MM.1S (cell line): ENCODE measurements around the gene CENPF.

Experiments used
- EZH2phosphoT487 ChIP-seq: fragments of 300-600 bp; sonication (generic); IDR thresholded peaks from 2 replicates; pipeline ENCODE4 v1.6.1; 2018; ENCODE audit warnings: antibody characterized with exemption, low read length
- TF ChIP-seq, protein P1 (sequence below): fragments of 300-600 bp; sonication (generic); IDR thresholded peaks from 2 replicates; pipeline ENCODE4 v1.5.1; 2016; ENCODE audit warnings: antibody characterized with exemption, low read length, mixed read lengths

DNA sequence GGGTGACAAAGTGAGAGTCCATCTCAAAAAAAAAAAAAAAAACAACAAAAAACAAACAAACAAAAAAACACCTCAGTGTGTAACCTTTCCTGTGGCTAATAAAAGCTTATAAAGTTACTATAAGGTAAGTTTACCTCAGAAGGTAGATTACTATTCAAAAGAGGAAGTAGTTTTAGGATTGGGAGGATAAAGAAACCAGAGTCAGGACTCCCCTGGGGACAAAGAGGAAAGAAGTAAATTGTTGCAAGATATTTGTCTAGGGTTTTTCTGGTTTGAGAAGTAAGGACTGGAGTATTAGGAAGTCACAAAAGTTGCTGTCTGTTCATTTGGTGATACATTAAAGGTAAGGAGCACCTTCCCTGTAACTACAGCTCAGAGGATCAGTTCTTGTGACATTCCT is 23.8 kb upstream of the CENPF start:
- TF ChIP-seq, protein P1, sequence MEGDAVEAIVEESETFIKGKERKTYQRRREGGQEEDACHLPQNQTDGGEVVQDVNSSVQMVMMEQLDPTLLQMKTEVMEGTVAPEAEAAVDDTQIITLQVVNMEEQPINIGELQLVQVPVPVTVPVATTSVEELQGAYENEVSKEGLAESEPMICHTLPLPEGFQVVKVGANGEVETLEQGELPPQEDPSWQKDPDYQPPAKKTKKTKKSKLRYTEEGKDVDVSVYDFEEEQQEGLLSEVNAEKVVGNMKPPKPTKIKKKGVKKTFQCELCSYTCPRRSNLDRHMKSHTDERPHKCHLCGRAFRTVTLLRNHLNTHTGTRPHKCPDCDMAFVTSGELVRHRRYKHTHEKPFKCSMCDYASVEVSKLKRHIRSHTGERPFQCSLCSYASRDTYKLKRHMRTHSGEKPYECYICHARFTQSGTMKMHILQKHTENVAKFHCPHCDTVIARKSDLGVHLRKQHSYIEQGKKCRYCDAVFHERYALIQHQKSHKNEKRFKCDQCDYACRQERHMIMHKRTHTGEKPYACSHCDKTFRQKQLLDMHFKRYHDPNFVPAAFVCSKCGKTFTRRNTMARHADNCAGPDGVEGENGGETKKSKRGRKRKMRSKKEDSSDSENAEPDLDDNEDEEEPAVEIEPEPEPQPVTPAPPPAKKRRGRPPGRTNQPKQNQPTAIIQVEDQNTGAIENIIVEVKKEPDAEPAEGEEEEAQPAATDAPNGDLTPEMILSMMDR, result no peak
- no peak for TF ChIP-seq EZH2phosphoT487
